K562 treated with DMSO at 1 percent for 12 hours (cell line): ENCODE results near the gene SCNN1B. TPM values are rescaled to one million over a fixed set of nuclear protein-coding genes. Genes with fewer than 3 reads are reported as not detected.

Experiments
- total RNA-seq: library from RNA; unstranded; fragments of 300-600 nt; gene quantifications from 2 replicates; pipeline ENCODE4 v1.2.3, GENCODE V29; 2022; ENCODE audit not compliant: insufficient read depth

SCNN1B gene, protein sequence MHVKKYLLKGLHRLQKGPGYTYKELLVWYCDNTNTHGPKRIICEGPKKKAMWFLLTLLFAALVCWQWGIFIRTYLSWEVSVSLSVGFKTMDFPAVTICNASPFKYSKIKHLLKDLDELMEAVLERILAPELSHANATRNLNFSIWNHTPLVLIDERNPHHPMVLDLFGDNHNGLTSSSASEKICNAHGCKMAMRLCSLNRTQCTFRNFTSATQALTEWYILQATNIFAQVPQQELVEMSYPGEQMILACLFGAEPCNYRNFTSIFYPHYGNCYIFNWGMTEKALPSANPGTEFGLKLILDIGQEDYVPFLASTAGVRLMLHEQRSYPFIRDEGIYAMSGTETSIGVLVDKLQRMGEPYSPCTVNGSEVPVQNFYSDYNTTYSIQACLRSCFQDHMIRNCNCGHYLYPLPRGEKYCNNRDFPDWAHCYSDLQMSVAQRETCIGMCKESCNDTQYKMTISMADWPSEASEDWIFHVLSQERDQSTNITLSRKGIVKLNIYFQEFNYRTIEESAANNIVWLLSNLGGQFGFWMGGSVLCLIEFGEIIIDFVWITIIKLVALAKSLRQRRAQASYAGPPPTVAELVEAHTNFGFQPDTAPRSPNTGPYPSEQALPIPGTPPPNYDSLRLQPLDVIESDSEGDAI
- total RNA-seq = not detected in 2 replicates

DNA sequence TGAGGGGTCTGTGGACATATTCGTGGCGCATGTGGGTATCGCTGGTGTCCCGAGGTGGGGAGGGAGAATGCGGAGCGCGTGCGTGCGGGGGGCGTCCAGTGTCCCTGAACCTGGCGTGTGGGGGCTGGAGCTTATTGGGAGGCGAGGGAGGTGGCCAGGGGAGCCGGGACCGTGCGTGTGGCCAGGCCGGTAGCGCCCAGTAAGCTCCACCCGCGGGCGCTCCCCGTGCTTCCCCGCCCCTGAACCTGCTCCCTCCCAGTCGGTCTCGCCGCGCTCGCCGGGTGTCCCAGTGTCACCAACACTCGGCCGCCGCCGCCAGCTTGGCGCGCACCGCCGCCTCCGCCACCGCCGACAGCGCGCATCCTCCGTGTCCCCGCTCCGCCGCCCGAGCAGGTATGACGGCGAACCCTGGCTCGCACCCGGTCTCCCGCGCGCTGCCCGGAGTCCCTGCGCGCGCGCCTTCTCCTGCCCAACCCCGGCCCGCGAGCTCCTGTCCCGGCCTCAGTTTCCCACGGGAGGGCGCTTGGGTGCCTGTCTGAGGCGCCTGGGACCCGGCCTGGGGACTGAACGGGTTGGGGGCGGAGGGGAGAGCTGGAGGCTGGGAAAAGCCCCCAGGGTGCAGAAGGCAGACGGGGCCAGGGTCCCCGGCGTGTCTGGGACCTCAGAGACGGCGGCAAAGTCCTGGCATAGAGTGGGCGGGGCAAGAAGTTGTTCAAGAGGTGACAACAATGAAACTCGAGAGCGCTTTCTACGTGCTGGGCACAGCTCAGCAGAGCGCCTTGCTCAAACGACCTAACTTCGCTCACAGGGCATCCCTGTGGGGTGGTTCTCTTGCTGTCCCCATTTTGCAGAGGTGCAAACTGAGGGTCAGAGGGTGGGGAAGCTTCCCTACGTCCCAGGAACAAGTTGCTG lies at the start of gene SCNN1B:
SCNN1B (plus strand) TSS at position 258 of the 912 bp plus-strand sequence. CDS start 46,298 bp downstream, outside the sequence.

Other genes with a start within 250 kb of the SCNN1B start
- 1.1 and 2.3 TPM in 2 replicates for gene USP31, start 152.8 kb upstream of the SCNN1B start, total RNA-seq
- gene SCNN1G, start 119.6 kb upstream of the SCNN1B start, total RNA-seq = not detected in 2 replicates
- 7.1 and 16.0 TPM in 2 replicates for gene COG7, start 150.9 kb downstream of the SCNN1B start, total RNA-seq
- gene GGA2, start 208.2 kb downstream of the SCNN1B start, total RNA-seq = 24.1 and 61.5 TPM in 2 replicates